ENCODE measurements around the gene PLEKHA1.

- TF ChIP-seq, protein P1, sequence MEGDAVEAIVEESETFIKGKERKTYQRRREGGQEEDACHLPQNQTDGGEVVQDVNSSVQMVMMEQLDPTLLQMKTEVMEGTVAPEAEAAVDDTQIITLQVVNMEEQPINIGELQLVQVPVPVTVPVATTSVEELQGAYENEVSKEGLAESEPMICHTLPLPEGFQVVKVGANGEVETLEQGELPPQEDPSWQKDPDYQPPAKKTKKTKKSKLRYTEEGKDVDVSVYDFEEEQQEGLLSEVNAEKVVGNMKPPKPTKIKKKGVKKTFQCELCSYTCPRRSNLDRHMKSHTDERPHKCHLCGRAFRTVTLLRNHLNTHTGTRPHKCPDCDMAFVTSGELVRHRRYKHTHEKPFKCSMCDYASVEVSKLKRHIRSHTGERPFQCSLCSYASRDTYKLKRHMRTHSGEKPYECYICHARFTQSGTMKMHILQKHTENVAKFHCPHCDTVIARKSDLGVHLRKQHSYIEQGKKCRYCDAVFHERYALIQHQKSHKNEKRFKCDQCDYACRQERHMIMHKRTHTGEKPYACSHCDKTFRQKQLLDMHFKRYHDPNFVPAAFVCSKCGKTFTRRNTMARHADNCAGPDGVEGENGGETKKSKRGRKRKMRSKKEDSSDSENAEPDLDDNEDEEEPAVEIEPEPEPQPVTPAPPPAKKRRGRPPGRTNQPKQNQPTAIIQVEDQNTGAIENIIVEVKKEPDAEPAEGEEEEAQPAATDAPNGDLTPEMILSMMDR (IDR thresholded peaks at IDR 0.05): no peak
- TF ChIP-seq EZH2phosphoT487 (IDR thresholded peaks at IDR 0.05; ENCODE audit: borderline replicate concordance, low read depth) (no peak), RCOR1 (IDR thresholded peaks at IDR 0.05; ENCODE audit: low read length) (no peak), FOXM1 (IDR thresholded peaks at IDR 0.05; ENCODE audit: low read depth) (no peak), RXRA (IDR thresholded peaks at IDR 0.05; ENCODE audit: borderline replicate concordance, low read depth) (no peak), GABPA (IDR thresholded peaks at IDR 0.05; ENCODE audit: low read depth) (no peak), MAX (IDR thresholded peaks at IDR 0.05; ENCODE audit: low read depth) (no peak), ELF1 (IDR thresholded peaks at IDR 0.05) (no peak), EP300 (IDR thresholded peaks at IDR 0.05; ENCODE audit: borderline replicate concordance in 1 of 2, low read depth in 1 of 2, low read length in 1 of 2) (no peak), NFIC (IDR thresholded peaks at IDR 0.05; ENCODE audit: borderline replicate concordance) (no peak)
- TF ChIP-seq, protein P2, sequence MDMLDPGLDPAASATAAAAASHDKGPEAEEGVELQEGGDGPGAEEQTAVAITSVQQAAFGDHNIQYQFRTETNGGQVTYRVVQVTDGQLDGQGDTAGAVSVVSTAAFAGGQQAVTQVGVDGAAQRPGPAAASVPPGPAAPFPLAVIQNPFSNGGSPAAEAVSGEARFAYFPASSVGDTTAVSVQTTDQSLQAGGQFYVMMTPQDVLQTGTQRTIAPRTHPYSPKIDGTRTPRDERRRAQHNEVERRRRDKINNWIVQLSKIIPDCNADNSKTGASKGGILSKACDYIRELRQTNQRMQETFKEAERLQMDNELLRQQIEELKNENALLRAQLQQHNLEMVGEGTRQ (IDR thresholded peaks at IDR 0.05; ENCODE audit: borderline replicate concordance, low read depth, low read length): no peak
Measured at GRCh38 chr10:122363311-122363710, 11.2 kb upstream of the PLEKHA1 start.
